Stimulated activated CD4-positive, alpha-beta T cell treated with anti-CD3 and anti-CD28 coated beads, Interleukin-2, amount 100 ng/mL, for 48 hours (primary cell): ENCODE results near the gene MIA3.
"Not testable (repeated sequence)": the region's sequence is repeated elsewhere in the genome, so short reads cannot be mapped to it uniquely, and the experiment has no call there.

Experiments used
- DNase-seq, 2 donors: peaks; one replicate each; pipeline ENCODE4 v3.0.0-alpha.2; 2020

Gene MIA3

DNA sequence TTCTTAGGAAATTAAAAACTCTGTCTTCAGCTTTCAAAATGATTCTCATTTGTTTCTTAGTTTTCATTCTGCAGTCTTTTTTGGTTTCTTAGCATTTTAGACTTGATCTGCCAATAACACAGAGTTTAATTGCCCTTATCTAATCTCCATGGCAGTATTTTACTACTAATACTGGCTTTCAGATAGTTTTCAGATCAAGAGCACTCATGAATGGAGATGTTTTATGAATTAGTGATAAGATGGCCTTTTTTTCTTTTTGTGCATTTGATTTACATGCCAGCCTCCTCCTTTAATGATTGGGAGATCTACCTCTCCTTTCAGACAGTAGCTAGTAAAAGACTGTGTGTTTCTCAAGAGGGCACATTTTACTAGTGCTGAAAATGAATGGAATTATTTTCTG lies 5.6 kb downstream of the MIA3 start:
- DNase-seq: no peak

GRCh38 chr1:222624214-222624613 lies 6.3 kb downstream of the MIA3 start:
- DNase-seq: no peak

DNA sequence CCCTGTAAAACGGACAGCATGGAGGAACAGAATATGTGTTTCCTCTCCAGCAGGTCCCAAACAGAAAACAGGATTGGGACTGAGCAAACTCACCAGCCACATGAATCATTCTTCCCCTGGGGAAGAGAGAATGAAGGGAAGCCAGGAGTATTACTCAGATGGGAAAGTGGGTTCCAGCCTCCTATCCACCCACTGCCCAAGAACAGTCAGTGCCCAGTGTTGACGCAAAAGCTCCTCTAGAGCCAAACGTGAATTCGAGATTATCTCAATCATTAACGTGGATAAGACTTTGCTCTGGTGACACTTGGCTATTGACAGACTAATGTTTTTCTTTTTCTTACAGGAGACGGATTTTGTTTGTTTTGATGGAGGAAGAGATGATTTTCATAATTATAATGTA lies 9.3 kb downstream of the MIA3 start:
- no peak for DNase-seq

DNA sequence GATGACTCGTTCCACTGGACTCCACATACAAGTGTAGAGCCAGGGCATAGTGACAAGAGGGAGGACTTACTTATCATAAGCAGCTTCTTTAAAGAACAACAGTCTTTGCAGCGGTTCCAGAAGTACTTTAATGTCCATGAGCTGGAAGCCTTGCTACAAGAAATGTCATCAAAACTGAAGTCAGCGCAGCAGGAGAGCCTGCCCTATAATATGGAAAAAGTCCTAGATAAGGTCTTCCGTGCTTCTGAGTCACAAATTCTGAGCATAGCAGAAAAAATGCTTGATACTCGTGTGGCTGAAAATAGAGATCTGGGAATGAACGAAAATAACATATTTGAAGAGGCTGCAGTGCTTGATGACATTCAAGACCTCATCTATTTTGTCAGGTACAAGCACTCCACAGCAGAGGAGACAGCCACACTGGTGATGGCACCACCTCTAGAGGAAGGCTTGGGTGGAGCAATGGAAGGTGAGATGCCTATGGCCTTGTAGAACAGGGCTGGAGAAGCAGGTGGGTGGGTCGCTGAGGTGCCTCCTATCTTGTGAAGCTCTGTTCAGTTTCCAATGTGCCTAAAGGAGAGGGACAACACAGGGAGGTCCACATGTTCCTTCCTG lies 12.1 kb downstream of the MIA3 start:
- DNase-seq: no peak

- no peak for DNase-seq
Measured at GRCh38 chr1:222631611-222632208, 13.8 kb downstream of the MIA3 start.

DNA sequence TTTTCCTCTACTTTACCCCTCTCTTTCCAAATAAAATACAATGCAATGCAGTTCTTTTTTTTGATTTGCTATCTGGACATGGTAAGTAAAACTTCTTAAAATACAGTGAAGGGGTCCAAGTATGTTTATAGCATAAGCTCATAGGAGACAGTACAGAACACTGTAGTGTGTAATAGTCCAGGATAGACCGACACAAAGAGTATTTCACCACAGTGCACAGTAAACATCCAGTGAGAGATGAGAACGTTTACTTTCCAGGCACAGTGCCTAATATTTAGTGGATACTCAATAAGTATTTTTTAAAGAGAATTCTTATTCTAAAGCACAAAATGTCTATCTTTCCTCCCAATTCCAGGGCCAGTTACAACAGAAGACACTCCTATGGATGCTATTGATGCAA lies 14.9 kb downstream of the MIA3 start:
- no peak for DNase-seq

- DNase-seq: peak; percentile 65 to 78
Measured at GRCh38 chr1:222634180-222635013, 16.5 kb downstream of the MIA3 start.

GRCh38 chr1:222641269-222641948 lies 23.5 kb downstream of the MIA3 start:
- DNase-seq: no peak

DNA sequence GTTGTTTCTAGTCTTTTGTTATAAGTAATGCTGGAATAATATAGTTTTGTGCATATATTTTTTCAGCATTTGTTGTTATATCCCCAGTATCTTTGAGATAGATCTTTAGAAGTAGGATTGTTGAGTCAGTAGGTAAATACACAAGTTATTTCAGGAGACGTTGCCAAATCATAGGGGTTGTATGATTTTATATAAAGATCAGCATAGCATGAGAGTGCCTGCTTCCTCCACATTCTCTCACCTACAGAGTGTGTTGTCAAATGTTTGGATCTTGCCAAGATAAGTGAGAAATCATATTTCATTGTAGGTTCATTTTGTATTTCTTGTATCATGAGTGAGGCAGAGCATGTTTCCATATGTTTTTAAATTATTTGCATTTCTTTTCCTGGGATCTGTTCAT lies 24.6 kb downstream of the MIA3 start:
- no peak for DNase-seq

DNA sequence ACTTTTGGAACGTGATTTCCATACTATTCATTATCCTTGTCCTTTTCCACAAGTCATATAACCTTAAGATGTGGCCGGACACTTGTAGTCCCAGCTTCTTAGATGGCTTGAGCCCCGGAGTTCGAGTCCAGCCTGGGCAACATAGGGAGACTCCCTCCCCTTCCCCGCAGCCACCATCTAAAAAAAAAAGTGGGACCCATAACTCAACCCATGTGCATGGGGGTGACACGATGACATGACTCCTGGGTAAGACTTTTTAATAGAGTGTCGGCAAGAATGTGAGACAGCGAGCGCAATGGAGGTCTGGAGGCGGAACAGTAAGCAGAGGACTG lies 25.7 kb downstream of the MIA3 start:
- no peak for DNase-seq

GRCh38 chr1:222643938-222644635 lies 26.2 kb downstream of the MIA3 start:
- DNase-seq: peak; percentile 92 to 96

DNA sequence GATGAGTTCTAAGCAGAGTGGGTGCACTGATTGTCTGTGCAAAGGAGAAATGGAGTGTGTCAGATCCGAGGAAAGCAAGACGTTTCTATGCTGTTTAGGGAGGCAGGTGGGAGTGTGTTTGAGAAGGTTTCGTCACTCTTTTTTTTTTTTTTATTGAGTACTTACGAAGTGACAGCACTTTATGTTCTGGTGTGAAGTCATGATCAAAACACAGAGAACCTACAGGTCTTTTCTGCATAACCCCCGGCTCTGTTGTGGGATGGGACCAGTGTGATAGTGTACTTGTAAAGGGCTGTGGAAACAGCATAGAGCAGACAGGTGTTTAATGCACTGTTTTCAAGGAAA lies 26.7 kb downstream of the MIA3 start:
- no peak for DNase-seq

- DNase-seq: no peak
Measured at GRCh38 chr1:222652676-222653075, 34.8 kb downstream of the MIA3 start.

GRCh38 chr1:222653178-222653827 lies 35.4 kb downstream of the MIA3 start:
- peak in 1 of 2 donors; percentile 10 for DNase-seq

GRCh38 chr1:222654849-222655248 lies 37.0 kb downstream of the MIA3 start:
- peak; percentile 28 to 40 for DNase-seq

DNA sequence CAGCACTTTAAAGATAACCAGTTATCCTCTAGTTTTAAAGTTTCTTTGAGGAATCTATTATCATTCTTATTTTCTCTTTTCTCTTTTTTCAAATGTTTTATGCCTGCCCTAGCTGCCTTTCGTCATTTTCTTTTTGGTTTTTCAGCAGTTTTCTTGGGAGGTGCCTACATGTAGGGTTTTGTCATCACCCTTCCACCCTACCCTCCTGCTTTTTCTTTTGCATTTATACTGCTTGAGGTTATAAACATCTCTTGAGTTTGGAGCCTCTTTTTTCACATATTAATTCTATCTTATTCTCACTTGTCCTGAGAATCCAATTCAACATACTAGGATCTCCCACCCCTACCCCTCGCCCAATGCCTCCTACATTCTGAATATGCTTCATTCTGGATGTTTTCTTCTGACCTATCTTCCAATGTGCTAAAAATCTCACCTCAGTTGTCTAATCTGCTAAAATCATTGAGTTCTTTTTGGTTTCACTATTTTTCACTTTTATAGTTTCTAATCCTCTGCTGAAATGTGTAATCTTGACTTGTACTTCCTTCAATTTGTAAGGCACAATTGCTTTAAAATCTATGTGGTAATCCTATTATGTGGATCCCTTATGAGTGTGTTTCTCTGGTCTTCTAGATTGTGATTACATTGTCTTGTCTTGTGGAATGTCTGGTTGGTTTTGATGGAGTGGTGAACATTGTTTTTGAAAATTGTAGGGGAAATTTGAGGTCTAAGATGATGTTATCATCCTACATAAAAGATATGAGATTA lies 38.7 kb downstream of the MIA3 start:
- no peak for DNase-seq

DNA sequence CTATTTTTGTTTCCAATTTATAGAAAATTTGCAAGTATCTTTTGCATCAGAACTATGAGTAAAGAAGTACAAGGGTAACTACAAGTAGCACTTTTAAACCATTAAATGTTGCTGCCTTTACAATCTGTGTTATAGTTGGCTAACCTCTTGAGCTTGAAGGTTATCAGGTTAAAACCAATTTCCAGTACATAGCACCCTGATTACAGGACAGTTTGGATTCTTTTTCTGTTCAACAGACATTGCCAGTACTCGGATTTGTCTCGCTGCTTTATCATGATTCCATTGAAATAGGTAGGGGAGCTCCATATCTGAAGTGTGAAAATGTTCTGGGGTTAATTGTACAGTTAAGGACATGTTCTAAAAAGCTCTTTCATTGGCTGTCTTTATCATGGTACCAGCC lies 40.0 kb downstream of the MIA3 start:
- DNase-seq: no peak

- no peak for DNase-seq
Measured at GRCh38 chr1:222663431-222663934, 45.6 kb downstream of the MIA3 start.

DNA sequence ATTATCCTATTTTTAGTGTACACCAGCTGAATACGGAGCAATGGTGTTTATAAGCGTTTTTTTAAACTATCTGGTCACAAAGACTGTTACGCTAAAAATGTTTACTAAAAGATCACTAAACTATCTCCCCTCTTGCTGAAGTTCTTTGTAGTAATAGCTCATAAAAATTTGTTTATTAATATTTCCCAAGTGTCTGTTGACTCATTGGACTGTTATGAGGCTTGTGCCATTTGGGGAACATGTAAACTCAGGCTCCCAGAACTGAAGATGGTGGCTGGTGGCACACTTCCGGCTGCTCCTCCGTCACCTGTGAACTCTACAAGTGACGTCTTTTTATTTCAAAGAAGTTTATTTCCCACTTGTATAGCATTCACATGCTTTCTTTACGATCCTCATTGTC lies 48.1 kb downstream of the MIA3 start:
- no peak for DNase-seq

- not testable (repeated sequence) for DNase-seq
Measured at GRCh38 chr1:222668184-222668583, 50.3 kb downstream of the MIA3 start.

- not testable (repeated sequence) for DNase-seq
Measured at GRCh38 chr1:222669107-222669506, 51.2 kb downstream of the MIA3 start.

DNA sequence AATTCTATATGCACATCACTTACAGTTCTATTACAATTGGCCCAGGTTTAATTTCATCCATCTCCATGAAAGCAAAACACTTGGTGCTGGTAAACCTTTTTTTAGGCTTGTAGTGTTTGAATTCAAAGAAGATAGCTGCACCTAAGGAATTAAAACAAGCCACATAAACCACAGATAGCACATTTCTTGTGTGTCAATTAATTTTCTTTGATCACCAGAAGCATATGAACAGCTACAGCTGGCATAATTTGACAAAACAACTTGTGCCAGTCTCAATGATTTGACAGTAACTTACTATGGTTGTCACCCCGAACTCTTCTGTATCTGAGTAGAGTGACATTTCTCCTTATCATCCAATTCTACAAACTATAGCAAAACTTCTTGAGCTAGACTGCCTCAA lies 52.2 kb downstream of the MIA3 start:
- DNase-seq: no peak
